Measurements from ENCODE around the gene GJA8. TPM values are rescaled to one million over a fixed set of nuclear protein-coding genes. Genes with fewer than 3 reads are reported as not detected.
"Not testable (repeated sequence)": the region's sequence is repeated elsewhere in the genome, so short reads cannot be mapped to it uniquely, and the experiment has no call there.

Gene GJA8
- total RNA-seq, 1 experiment from 2014 or later, result not detected

- CTCF ChIA-PET, result interaction anchor here (0.6 to 0.7 kb wide), 2 partner anchors 184 to 409 kb away, joined by 3 to 9 read pairs; no protein-coding TSS in a partner anchor
- H3K27ac Mint-ChIP-seq (ENCODE audit: unreplicated experiment), result no peak overlapping the region
- H3K9me3 Mint-ChIP-seq (ENCODE audit: low read depth, unreplicated experiment), result no peaks in the 10 kb centered on the region
- no TSS peak for BruUV-seq (replicated peaks)
- peaks cover 45% of the 10 kb centered on the region for H3K27me3 Mint-ChIP-seq (ENCODE audit: unreplicated experiment)
- no peak for TF ChIP-seq CTCF (IDR thresholded peaks at IDR 0.05; ENCODE audit: unreplicated experiment)
- intact Hi-C loops (cut with micrococcal nuclease; ENCODE audit: unreplicated experiment), result loop anchor here (5.0 kb wide), 1 partner anchor 251 kb away; no protein-coding TSS in a partner anchor
- no peaks in the 10 kb centered on the region for H3K4me1 Mint-ChIP-seq (ENCODE audit: low read depth, unreplicated experiment)
- no peak overlapping the region for H3K4me3 Mint-ChIP-seq (ENCODE audit: low read depth, unreplicated experiment)
- DNase-seq, result no peak
- no peaks in the 10 kb centered on the region for H3K36me3 Mint-ChIP-seq (ENCODE audit: insufficient read depth, unreplicated experiment)
Observed at GRCh38 chr1:147913362-147913942, 10.9 kb downstream of the GJA8 start.

GRCh38 chr1:147919896-147920295 is 17.3 kb downstream of the GJA8 start:
- H3K27me3 Mint-ChIP-seq (ENCODE audit: unreplicated experiment), result peaks cover 18% of the 10 kb centered on the region
- BruUV-seq (replicated peaks), result no TSS peak
- H3K4me1 Mint-ChIP-seq (ENCODE audit: low read depth, unreplicated experiment), result no peaks in the 10 kb centered on the region
- H3K27ac Mint-ChIP-seq (ENCODE audit: unreplicated experiment), result no peak overlapping the region
- DNase-seq, result no peak
- CTCF ChIA-PET, result interaction anchor here (1.6 kb wide), 1 partner anchor 14 kb away, joined by 5 read pairs; no protein-coding TSS in a partner anchor
- intact Hi-C loops (cut with micrococcal nuclease; ENCODE audit: unreplicated experiment), result no loop called here
- TF ChIP-seq CTCF (IDR thresholded peaks at IDR 0.05; ENCODE audit: unreplicated experiment), result no peak
- no peaks in the 10 kb centered on the region for H3K36me3 Mint-ChIP-seq (ENCODE audit: insufficient read depth, unreplicated experiment)
- H3K9me3 Mint-ChIP-seq (ENCODE audit: low read depth, unreplicated experiment), result no peaks in the 10 kb centered on the region
- H3K4me3 Mint-ChIP-seq (ENCODE audit: low read depth, unreplicated experiment), result no peak overlapping the region

- peaks cover under 1% of the 10 kb centered on the region for H3K4me1 Mint-ChIP-seq (ENCODE audit: low read depth, unreplicated experiment)
- peaks cover 8% of the 10 kb centered on the region for H3K36me3 Mint-ChIP-seq (ENCODE audit: insufficient read depth, unreplicated experiment)
- CTCF ChIA-PET, result no interaction called here
- H3K4me3 Mint-ChIP-seq (ENCODE audit: low read depth, unreplicated experiment), result no peak overlapping the region
- BruUV-seq (replicated peaks), result no TSS peak
- no peaks in the 10 kb centered on the region for H3K27me3 Mint-ChIP-seq (ENCODE audit: unreplicated experiment)
- H3K27ac Mint-ChIP-seq (ENCODE audit: unreplicated experiment), result no peak overlapping the region
- TF ChIP-seq CTCF (IDR thresholded peaks at IDR 0.05; ENCODE audit: unreplicated experiment), result no peak
- intact Hi-C loops (cut with micrococcal nuclease; ENCODE audit: unreplicated experiment), result no loop called here
- H3K9me3 Mint-ChIP-seq (ENCODE audit: low read depth, unreplicated experiment), result no peaks in the 10 kb centered on the region
- DNase-seq, result no peak
Observed at GRCh38 chr1:147924813-147925212, 22.2 kb downstream of the GJA8 start.

GRCh38 chr1:147927215-147927614 is 24.6 kb downstream of the GJA8 start:
- BruUV-seq (replicated peaks); H3K9me3 Mint-ChIP-seq (ENCODE audit: low read depth, unreplicated experiment); DNase-seq; intact Hi-C loops (cut with micrococcal nuclease; ENCODE audit: unreplicated experiment); H3K27me3 Mint-ChIP-seq (ENCODE audit: unreplicated experiment); H3K4me3 Mint-ChIP-seq (ENCODE audit: low read depth, unreplicated experiment); H3K36me3 Mint-ChIP-seq (ENCODE audit: insufficient read depth, unreplicated experiment); CTCF ChIA-PET; H3K27ac Mint-ChIP-seq (ENCODE audit: unreplicated experiment): not testable (repeated sequence)
- peaks cover 21% of the 10 kb centered on the region for H3K4me1 Mint-ChIP-seq (ENCODE audit: low read depth, unreplicated experiment)

- intact Hi-C loops (cut with micrococcal nuclease; ENCODE audit: unreplicated experiment); H3K27me3 Mint-ChIP-seq (ENCODE audit: unreplicated experiment); H3K4me3 Mint-ChIP-seq (ENCODE audit: low read depth, unreplicated experiment); CTCF ChIA-PET; BruUV-seq (replicated peaks); H3K27ac Mint-ChIP-seq (ENCODE audit: unreplicated experiment); DNase-seq; H3K9me3 Mint-ChIP-seq (ENCODE audit: low read depth, unreplicated experiment); H3K36me3 Mint-ChIP-seq (ENCODE audit: insufficient read depth, unreplicated experiment): not testable (repeated sequence)
- H3K4me1 Mint-ChIP-seq (ENCODE audit: low read depth, unreplicated experiment), result peaks cover 25% of the 10 kb centered on the region
Observed at GRCh38 chr1:147927689-147928088, 25.1 kb downstream of the GJA8 start.

- H3K9me3 Mint-ChIP-seq (ENCODE audit: low read depth, unreplicated experiment); H3K36me3 Mint-ChIP-seq (ENCODE audit: insufficient read depth, unreplicated experiment); H3K27me3 Mint-ChIP-seq (ENCODE audit: unreplicated experiment); intact Hi-C loops (cut with micrococcal nuclease; ENCODE audit: unreplicated experiment); CTCF ChIA-PET; BruUV-seq (replicated peaks): not testable (repeated sequence)
- Mint-ChIP-seq H3K4me3 (ENCODE audit: low read depth, unreplicated experiment) (peak within 1 kb of the TSS; percentile 88), H3K27ac (ENCODE audit: unreplicated experiment) (peak within 1 kb of the TSS; percentile 64), H3K4me1 (ENCODE audit: low read depth, unreplicated experiment) (peaks cover 25% of the 10 kb centered on the region)
- peak; percentile 96 for DNase-seq
Observed at GRCh38 chr1:147928236-147929132, 25.9 kb downstream of the GJA8 start, which contains the start of gene GPR89B. GPR89B (plus strand) TSS chr1:147928420; CDS start chr1:147928537, 117 bp downstream.

GRCh38 chr1:147931137-147931536 is 28.5 kb downstream of the GJA8 start:
- H3K27me3 Mint-ChIP-seq (ENCODE audit: unreplicated experiment); DNase-seq; BruUV-seq (replicated peaks); H3K36me3 Mint-ChIP-seq (ENCODE audit: insufficient read depth, unreplicated experiment); CTCF ChIA-PET; H3K9me3 Mint-ChIP-seq (ENCODE audit: low read depth, unreplicated experiment); intact Hi-C loops (cut with micrococcal nuclease; ENCODE audit: unreplicated experiment): not testable (repeated sequence)
- Mint-ChIP-seq H3K27ac (ENCODE audit: unreplicated experiment) (peak overlapping the region; percentile 16), H3K4me1 (ENCODE audit: low read depth, unreplicated experiment) (peaks cover 25% of the 10 kb centered on the region), H3K4me3 (ENCODE audit: low read depth, unreplicated experiment) (peak overlapping the region; percentile 5)
